Esophagus muscularis mucosa (tissue), 3 donors: ENCODE measurements around the gene RORC.

Source experiments
- POLR2A ChIP-seq: fragments of 450-650 bp; IDR thresholded peaks from one replicate; pipeline ENCODE4 v1.6.1; 2017; ENCODE audit warnings: antibody characterized with exemption, moderate library complexity, mild to moderate bottlenecking, low read depth
- POLR2AphosphoS5 ChIP-seq, 2 donors: sonication (generic); formaldehyde crosslinking; IDR thresholded peaks; one replicate each; pipeline ENCODE4 v1.6.1; 2017; ENCODE audit warnings: antibody characterized with exemption in 2 of 2
- TF ChIP-seq, protein P1 (sequence below), 3 experiments: fragments of 200-600 bp in 2 of 3; fragments of 450-650 bp in 1 of 3; sonication (generic) in 2 of 3; IDR thresholded peaks; one replicate each; pipeline ENCODE4 v1.5.1; 2017 to 2019; ENCODE audit warnings: antibody characterized with exemption in 3 of 3, mild to moderate bottlenecking in 2 of 3, moderate library complexity in 1 of 3

DNA sequence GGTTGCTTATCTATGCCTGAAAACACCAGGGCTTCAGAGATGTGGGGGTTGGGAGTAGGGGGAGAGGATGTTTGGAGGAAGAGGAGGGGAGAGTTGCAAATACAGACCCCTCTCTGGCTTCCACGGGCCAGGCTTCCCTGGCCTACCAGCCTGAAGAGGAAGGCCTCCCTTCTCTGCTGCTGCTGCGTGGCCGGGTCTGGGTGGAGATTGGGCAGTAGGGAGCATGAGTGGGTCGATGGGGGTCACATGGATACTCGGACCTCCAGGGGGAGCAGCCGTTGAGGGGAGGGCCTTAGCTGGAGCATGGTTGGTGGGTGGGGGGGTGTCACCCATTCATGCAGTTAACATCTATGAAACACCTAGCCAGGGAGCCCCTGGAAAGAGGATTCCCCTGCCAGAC lies 1.5 kb downstream of the RORC start:
- TF ChIP-seq POLR2AphosphoS5 (IDR thresholded peaks at IDR 0.05) = no peak
- TF ChIP-seq, protein P1, sequence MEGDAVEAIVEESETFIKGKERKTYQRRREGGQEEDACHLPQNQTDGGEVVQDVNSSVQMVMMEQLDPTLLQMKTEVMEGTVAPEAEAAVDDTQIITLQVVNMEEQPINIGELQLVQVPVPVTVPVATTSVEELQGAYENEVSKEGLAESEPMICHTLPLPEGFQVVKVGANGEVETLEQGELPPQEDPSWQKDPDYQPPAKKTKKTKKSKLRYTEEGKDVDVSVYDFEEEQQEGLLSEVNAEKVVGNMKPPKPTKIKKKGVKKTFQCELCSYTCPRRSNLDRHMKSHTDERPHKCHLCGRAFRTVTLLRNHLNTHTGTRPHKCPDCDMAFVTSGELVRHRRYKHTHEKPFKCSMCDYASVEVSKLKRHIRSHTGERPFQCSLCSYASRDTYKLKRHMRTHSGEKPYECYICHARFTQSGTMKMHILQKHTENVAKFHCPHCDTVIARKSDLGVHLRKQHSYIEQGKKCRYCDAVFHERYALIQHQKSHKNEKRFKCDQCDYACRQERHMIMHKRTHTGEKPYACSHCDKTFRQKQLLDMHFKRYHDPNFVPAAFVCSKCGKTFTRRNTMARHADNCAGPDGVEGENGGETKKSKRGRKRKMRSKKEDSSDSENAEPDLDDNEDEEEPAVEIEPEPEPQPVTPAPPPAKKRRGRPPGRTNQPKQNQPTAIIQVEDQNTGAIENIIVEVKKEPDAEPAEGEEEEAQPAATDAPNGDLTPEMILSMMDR (IDR thresholded peaks at IDR 0.05) = no peak
- no peak for TF ChIP-seq POLR2A
